NCI-H345 (cell line): Measurements from ENCODE around the gene PGA3.
"Not testable (repeated sequence)": the region's sequence is repeated elsewhere in the genome, so short reads cannot be mapped to it uniquely, and the experiment has no call there.

Experiments used
- DNase-seq: peaks from one replicate; lab custom pipeline; 2025; lab: John Stamatoyannopoulos, UW

PGA3 gene

GRCh38 chr11:61202950-61203746 is at the start of gene PGA3:
PGA3 (plus strand) TSS chr11:61203515; CDS start chr11:61203565, 50 bp downstream.
- not testable (repeated sequence) for DNase-seq

GRCh38 chr11:61153593-61154095 is 49.7 kb upstream of the PGA3 start:
- DNase-seq: no peak

- no peak for DNase-seq
Measured at GRCh38 chr11:61154528-61154927, 48.8 kb upstream of the PGA3 start.

- no peak for DNase-seq
Measured at GRCh38 chr11:61155312-61155711, 48.0 kb upstream of the PGA3 start.

DNA sequence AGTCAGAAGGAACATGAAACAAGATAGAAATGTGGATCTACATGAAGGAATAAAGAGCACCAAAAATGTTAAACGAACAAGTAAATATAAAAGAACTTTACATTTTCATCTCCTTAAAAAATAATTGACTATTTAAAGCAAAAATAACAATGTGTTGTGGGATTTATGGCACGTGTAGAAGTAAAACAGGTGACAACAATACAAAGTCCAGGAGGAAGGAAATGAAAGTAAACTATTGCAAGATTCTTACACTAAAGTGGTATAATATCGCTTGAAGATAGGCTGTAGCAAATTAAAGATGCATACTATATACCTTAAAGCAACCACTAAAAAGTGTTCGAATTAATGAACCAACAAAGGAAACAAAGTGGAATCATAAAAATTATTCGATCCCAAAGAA is 47.6 kb upstream of the PGA3 start:
- DNase-seq: no peak

GRCh38 chr11:61157743-61158142 is 45.6 kb upstream of the PGA3 start:
- no peak for DNase-seq

DNA sequence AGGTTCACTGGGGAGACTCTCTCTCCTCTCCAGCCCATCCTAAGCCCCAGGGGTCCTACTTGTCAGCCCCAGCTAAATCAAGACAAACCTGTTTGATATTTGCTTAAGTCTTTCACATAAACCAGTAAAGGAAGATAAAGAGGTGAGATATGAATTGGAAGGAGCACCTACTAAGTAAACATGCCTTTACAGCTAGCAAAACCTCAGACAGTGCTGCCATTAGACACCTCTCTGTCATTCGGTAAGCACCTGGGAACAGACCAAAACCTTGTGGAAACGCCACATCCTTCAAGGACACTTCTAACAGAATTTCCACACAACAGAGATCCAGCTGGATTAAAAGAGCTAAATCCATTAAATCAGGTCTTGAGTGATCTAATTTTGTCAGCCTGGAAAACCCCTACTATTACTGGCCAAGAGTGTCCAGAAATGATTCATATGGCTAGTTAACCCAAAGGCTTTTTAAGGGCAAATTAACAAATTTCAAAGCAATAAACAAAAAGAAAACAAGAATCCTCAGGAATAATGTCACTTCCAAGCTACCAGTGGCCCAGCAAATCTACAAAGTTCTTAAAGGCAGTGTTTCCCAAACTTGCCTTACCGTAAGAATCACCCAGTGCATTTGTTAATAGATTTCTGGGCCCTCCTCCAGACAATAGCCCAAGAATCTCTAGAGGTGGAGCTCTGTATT is 44.5 kb upstream of the PGA3 start:
- peak; percentile 38 for DNase-seq

DNA sequence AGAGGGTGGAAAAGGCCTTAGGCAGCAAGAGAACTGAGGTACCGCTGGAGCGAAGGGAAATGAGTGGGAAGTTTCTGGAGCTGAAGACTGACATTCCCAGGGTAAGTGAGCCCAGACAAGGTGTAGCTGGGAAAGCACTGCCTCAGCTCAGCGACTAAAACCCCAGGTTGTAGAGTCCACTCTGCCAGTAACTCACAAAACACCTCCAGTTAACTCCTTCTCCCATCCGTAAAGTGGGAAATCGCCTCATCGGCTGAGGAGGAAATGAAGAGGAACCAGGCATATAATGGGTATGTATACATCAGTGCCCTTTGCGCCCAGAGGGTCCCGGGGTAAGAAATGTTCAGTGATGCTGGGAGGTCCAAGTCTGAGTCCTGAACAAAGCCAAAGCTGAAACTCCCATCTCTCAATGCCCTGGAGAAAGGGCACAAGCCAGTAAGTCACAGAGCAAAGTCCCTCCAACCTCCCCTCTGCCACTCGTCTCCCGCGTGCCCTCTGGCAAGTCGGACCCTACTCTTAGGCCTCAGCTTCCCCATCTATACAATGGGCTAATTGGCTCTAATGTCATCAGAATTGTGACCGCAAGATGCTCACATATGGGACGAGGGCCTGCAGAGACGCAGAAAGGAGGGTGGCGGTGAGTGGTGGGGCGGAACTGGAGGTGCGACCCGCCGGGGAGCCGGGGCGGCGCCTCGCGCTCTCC is 42.7 kb upstream of the PGA3 start:
- DNase-seq: no peak

DNA sequence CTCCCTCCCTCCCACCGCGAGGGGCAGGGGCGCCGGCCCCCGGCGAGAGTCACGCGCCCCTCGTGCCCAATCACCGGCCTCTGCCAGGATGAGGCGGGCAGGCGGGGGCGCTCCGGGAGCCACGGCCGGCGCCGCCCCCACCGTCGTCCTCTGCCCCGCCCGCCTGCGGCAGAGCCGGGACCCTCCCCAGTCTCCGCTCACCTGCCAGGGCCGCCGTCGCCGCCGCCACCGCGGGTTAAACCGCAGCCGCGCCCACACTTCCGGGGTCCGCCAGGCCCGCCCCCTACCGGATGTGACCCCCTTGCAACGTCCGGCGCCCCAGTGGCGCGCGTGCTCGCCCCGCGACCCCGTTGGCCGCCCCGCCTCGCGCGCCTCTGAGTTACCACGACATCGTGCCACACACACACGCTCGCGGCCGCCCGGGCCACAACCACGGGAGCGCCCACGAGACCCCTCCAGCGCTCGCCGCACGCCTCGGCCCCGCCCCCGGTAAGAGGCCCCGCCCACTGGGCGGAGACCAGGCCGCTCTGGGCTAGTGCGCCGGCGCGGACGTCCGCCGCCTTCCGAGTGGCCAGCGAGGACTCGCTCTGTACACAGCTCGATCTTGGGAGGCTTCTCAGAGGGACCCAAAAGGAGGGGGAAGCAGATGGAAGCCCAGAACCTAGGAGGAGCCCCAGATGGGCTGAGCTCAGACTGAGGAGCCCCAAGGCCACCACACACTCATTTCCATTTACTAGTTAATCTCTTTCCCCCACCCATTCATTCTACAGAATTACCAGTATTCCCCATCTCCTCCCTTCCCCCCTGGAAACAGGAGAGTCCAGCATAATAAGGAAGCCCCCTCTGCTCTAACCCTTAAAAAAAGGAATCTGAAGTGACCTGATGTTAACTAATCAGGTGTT is 41.9 kb upstream of the PGA3 start, which contains the start of gene VPS37C:
Gene VPS37C, minus strand, starts transcription at position 237 of the 902 bp plus-strand sequence. CDS start 22,597 bp downstream, outside the sequence.
- DNase-seq: peak; percentile 91

- peak; percentile 31 for DNase-seq
Measured at GRCh38 chr11:61162092-61162941, 41.0 kb upstream of the PGA3 start.

- DNase-seq: no peak
Measured at GRCh38 chr11:61163021-61163420, 40.3 kb upstream of the PGA3 start.

GRCh38 chr11:61163714-61164605 is 39.4 kb upstream of the PGA3 start:
- no peak for DNase-seq

DNA sequence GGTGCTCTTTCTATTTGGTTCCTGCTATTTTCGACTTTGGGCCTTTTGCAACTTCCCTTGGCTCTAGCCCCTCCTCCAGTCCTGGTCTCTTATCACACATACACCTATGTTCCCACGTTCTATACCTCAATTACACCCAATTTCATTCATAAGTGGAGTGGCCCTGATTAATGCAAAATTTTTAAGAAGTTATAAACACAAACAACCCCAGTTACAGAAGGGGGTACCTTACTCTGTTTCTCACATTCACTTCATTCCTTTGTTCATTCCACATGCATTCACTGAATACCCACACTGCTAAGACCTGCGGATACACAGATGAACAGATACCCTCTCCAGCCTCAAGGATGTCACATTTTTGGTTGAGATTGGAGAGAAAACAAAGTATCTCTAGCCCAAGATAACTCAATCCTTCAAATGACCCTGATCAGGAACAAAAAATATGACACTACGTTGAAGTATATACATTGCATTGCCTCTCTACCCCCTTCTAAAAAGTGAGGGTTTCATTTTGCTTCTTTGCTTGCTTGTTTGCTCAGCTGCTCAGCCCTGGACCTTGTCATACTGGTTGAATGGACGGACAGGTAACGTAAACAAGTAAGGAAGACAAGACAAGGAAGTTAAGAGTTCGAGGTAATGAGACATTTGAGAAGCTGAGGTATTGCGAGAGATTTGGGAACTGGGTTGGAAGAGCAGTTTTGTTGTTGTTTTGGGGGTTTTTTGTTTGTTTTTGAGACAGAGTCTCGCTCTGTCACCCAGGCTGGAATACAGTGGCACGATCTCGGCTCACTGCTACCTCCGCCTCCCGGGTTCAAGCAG is 38.5 kb upstream of the PGA3 start:
- peak; percentile 67 for DNase-seq

DNA sequence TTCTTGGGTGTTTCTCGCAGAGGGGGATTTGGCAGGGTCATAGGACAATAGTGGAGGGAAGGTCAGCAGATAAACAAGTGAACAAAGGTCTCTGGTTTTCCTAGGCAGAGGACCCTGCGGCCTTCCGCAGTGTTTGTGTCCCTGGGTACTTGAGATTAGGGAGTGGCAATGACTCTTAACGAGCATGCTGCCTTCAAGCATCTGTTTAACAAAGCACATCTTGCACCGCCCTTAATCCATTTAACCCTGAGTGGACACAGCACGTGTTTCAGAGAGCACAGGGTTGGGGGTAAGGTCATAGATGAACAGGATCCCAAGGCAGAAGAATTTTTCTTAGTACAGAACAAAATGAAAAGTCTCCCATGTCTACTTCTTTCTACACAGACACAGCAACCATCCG is 37.5 kb upstream of the PGA3 start:
- not testable (repeated sequence) for DNase-seq

- DNase-seq: not testable (repeated sequence)
Measured at GRCh38 chr11:61166331-61166730, 37.0 kb upstream of the PGA3 start.

- DNase-seq: no peak
Measured at GRCh38 chr11:61168042-61168688, 35.1 kb upstream of the PGA3 start.

DNA sequence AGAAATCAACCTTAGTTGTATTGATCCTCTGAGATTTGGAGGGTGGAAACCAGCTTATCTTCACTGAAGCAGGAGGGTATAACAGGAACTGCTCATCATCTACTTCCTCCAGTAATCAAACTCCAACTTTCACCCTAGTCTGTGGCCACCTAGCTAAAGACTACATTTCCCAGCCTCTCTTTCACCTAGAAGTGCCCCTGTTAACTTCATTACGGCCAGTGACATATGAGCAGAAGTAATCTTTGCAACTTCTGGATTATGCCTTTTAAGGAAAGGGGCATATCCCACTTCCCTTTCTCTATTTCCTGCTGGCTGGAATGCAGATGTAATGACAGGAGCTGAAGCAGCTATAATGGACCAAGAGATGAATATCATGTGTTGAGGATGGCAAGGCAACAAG is 34.5 kb upstream of the PGA3 start:
- DNase-seq: no peak

GRCh38 chr11:61170566-61170965 is 32.7 kb upstream of the PGA3 start:
- no peak for DNase-seq
